SU-DHL-6 (cell line): Measurements from ENCODE around the gene RFWD3.

Experiments used
- H2AFZ ChIP-seq: fragments of 200-600 bp; sonication (generic); 2 replicates; pipeline ENCODE4 v1.6.1; 2014; ENCODE audit warnings: low read depth, mild to moderate bottlenecking, moderate library complexity, mixed read lengths, antibody characterized with exemption, low read length; ENCODE audit not compliant: severe bottlenecking
- H3F3A ChIP-seq: fragments of 200-600 bp; shearing (Covaris generic); 2 replicates; pipeline ENCODE4 v1.6.0; 2016; ENCODE audit warnings: antibody characterized with exemption, mild to moderate bottlenecking; ENCODE audit not compliant: insufficient read depth
- H3K27ac ChIP-seq: fragments of 200-600 bp; sonication (generic); 2 replicates; pipeline ENCODE4 v1.5.1; 2016; ENCODE audit warnings: low read depth, mild to moderate bottlenecking, low read length, moderate library complexity, mixed read lengths
- H3K27me3 ChIP-seq: fragments of 200-600 bp; sonication (generic), shearing (Covaris generic); 2 replicates; pipeline ENCODE4 v1.6.0; 2014; ENCODE audit warnings: mild to moderate bottlenecking, low read length
- H3K36me3 ChIP-seq: fragments of 200-600 bp; sonication (generic); 2 replicates; pipeline ENCODE4 v1.6.1; 2014; ENCODE audit warnings: mild to moderate bottlenecking, low read length, mixed read lengths
- H3K4me2 ChIP-seq: fragments of 300-600, 200-600 bp; shearing (Covaris generic), sonication (generic); 2 replicates; pipeline ENCODE4 v1.6.0; 2014; ENCODE audit warnings: low read length, low read depth, mild to moderate bottlenecking; ENCODE audit not compliant: poor library complexity, severe bottlenecking
- H3K4me3 ChIP-seq: fragments of 200-600 bp; sonication (generic); 2 replicates; pipeline ENCODE4 v1.5.1; 2014; ENCODE audit warnings: antibody characterized with exemption, low read length, mild to moderate bottlenecking, mixed read lengths; ENCODE audit not compliant: insufficient read depth, poor library complexity, severe bottlenecking
- H3K79me2 ChIP-seq: fragments of 200-600 bp; sonication (generic); 2 replicates; pipeline ENCODE4 v1.6.1; 2014; ENCODE audit warnings: mild to moderate bottlenecking, low read length, moderate library complexity; ENCODE audit not compliant: insufficient read depth
- H3K9ac ChIP-seq: fragments of 200-600 bp; sonication (generic); 2 replicates; pipeline ENCODE4 v1.7.0; 2014; ENCODE audit warnings: mild to moderate bottlenecking, low read length
- H3K9me2 ChIP-seq: fragments of 200-600 bp; sonication (generic); replicated peaks from 2 replicates; pipeline ENCODE4 v1.6.1; 2014; ENCODE audit warnings: low read length; ENCODE audit not compliant: insufficient read depth
- H3K9me3 ChIP-seq: fragments of 200-600 bp; sonication (generic); 2 replicates; pipeline ENCODE4 v1.6.1; 2014; ENCODE audit warnings: low read length, mixed read lengths; ENCODE audit not compliant: insufficient read depth
- H4K20me1 ChIP-seq: fragments of 200-600 bp; sonication (generic); 2 replicates; pipeline ENCODE4 v1.6.1; 2014; ENCODE audit warnings: low read depth, mild to moderate bottlenecking, antibody characterized with exemption, low read length, moderate library complexity, mixed read lengths
- CTCF ChIP-seq: fragments of 200-600 bp; sonication (generic); IDR thresholded peaks from one replicate; pipeline ENCODE4 v1.5.1; 2017; ENCODE audit warnings: antibody characterized with exemption, mild to moderate bottlenecking, low read length, moderate library complexity; ENCODE audit not compliant: insufficient read depth, poor library complexity, severe bottlenecking
- EZH2phosphoT487 ChIP-seq: fragments of 200-600 bp; sonication (generic), shearing (Covaris generic); conservative IDR thresholded peaks from 2 replicates; pipeline ENCODE4 v1.6.1; 2018; ENCODE audit warnings: mild to moderate bottlenecking, antibody characterized with exemption, low read length, moderate library complexity, mixed read lengths

Gene RFWD3

GRCh38 chr16:74691093-74691855 lies 24.6 kb upstream of the RFWD3 start:
- H3K27me3 ChIP-seq = no peaks in the 10 kb centered on the region
- TF ChIP-seq CTCF (no peak), EZH2phosphoT487 (no peak)
- no peaks in the 10 kb centered on the region for H4K20me1 ChIP-seq
- H3K4me3 ChIP-seq = no peak overlapping the region
- no peaks in the 10 kb centered on the region for H3K36me3 ChIP-seq
- H3K79me2 ChIP-seq = no peaks in the 10 kb centered on the region
- no peak overlapping the region for H2AFZ ChIP-seq
- H3K9me3 ChIP-seq = no peaks in the 10 kb centered on the region
- H3K9ac ChIP-seq = no peak overlapping the region
- H3K4me2 ChIP-seq = no peak overlapping the region
- no peaks in the 10 kb centered on the region for H3F3A ChIP-seq
- no peak overlapping the region for H3K27ac ChIP-seq
- H3K9me2 ChIP-seq = no peaks in the 10 kb centered on the region

GRCh38 chr16:74682556-74682955 lies 15.9 kb upstream of the RFWD3 start:
- Histone ChIP-seq H3K9ac (no peak overlapping the region), H3K27ac (no peak overlapping the region), H3K4me3 (no peak overlapping the region), H2AFZ (no peak overlapping the region), H3K4me2 (no peak overlapping the region), H3K27me3 (no peaks in the 10 kb centered on the region), H3F3A (no peaks in the 10 kb centered on the region), H3K36me3 (no peaks in the 10 kb centered on the region), H3K9me3 (no peaks in the 10 kb centered on the region), H3K79me2 (no peaks in the 10 kb centered on the region), H4K20me1 (no peaks in the 10 kb centered on the region), H3K9me2 (no peaks in the 10 kb centered on the region)
- TF ChIP-seq CTCF (no peak), EZH2phosphoT487 (no peak)

GRCh38 chr16:74680681-74681080 lies 14.0 kb upstream of the RFWD3 start:
- Histone ChIP-seq H3K9me3 (no peaks in the 10 kb centered on the region), H2AFZ (no peak overlapping the region), H3K27ac (no peak overlapping the region), H3K4me2 (no peak overlapping the region), H3K27me3 (no peaks in the 10 kb centered on the region), H4K20me1 (no peaks in the 10 kb centered on the region), H3F3A (no peaks in the 10 kb centered on the region), H3K9me2 (no peaks in the 10 kb centered on the region), H3K79me2 (no peaks in the 10 kb centered on the region), H3K9ac (no peak overlapping the region), H3K36me3 (no peaks in the 10 kb centered on the region), H3K4me3 (no peak overlapping the region)
- no peak for TF ChIP-seq CTCF
- no peak for TF ChIP-seq EZH2phosphoT487
